KOPT-K1 (cell line): ENCODE results near the gene MT1X.
"Not testable (repeated sequence)": the region's sequence is repeated elsewhere in the genome, so short reads cannot be mapped to it uniquely, and the experiment has no call there.

ENCODE experiments used
- H3K27ac ChIP-seq: fragments of 200-600 bp; sonication (generic); 2 replicates; pipeline ENCODE4 v1.5.1; 2016; ENCODE audit warnings: antibody characterized with exemption, mild to moderate bottlenecking, low read depth, low read length; ENCODE audit not compliant: poor library complexity, severe bottlenecking
- H3K36me3 ChIP-seq: fragments of 200-600 bp; sonication (generic); 2 replicates; pipeline ENCODE4 v1.5.1; 2017; ENCODE audit warnings: antibody characterized with exemption, mild to moderate bottlenecking, low read length, moderate library complexity; ENCODE audit not compliant: insufficient read depth
- H3K9me3 ChIP-seq: fragments of 200-600 bp; sonication (generic); 2 replicates; pipeline ENCODE4 v1.5.1; 2017; ENCODE audit warnings: antibody characterized with exemption, low read length, mild to moderate bottlenecking; ENCODE audit not compliant: insufficient read depth, poor library complexity, severe bottlenecking

MT1X gene

GRCh38 chr16:56645838-56646237 lies 36.4 kb upstream of the MT1X start:
- H3K36me3 ChIP-seq: no peaks in the 10 kb centered on the region
- no peak overlapping the region for H3K27ac ChIP-seq
- H3K9me3 ChIP-seq: no peaks in the 10 kb centered on the region

GRCh38 chr16:56647641-56648431 lies 34.4 kb upstream of the MT1X start:
- H3K9me3 ChIP-seq: no peaks in the 10 kb centered on the region

GRCh38 chr16:56649271-56649670 lies 33.0 kb upstream of the MT1X start:
- H3K27ac ChIP-seq: no peak overlapping the region
- no peaks in the 10 kb centered on the region for H3K36me3 ChIP-seq
- no peaks in the 10 kb centered on the region for H3K9me3 ChIP-seq

More at GRCh38 chr16:56647641-56648431, 34.4 kb upstream of the MT1X start:
- no peak overlapping the region for H3K27ac ChIP-seq
- no peaks in the 10 kb centered on the region for H3K36me3 ChIP-seq

GRCh38 chr16:56649820-56650219 lies 32.5 kb upstream of the MT1X start:
- Histone ChIP-seq H3K27ac (no peak overlapping the region), H3K9me3 (no peaks in the 10 kb centered on the region), H3K36me3 (no peaks in the 10 kb centered on the region)

DNA sequence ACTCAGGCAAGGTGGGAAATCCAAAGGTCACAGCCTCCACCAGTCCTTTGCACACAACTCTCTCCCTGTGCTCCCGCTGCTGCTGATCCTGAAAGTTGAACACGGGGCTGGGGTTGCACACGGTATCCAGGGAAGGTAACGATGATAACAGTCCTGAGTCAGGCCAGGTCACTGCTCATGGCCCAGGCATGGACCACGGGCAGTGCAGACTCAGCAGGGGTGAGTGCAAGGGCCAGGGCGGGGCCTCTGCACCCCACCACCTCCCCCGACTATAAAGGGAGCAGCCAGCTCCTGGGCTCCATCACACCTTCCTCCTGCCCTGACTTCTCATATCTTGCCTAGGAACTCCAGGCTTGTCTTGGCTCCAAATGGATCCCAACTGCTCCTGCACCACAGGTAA lies 30.7 kb upstream of the MT1X start, which contains the start of gene MT1B:
Gene MT1B, plus strand, starts transcription at position 301 of the 400 bp plus-strand sequence. Its CDS starts 68 bp downstream, at position 369.
- no peak within 1 kb of the TSS for H3K27ac ChIP-seq
- H3K36me3 ChIP-seq: no peaks in the 10 kb centered on the region
- no peaks in the 10 kb centered on the region for H3K9me3 ChIP-seq

DNA sequence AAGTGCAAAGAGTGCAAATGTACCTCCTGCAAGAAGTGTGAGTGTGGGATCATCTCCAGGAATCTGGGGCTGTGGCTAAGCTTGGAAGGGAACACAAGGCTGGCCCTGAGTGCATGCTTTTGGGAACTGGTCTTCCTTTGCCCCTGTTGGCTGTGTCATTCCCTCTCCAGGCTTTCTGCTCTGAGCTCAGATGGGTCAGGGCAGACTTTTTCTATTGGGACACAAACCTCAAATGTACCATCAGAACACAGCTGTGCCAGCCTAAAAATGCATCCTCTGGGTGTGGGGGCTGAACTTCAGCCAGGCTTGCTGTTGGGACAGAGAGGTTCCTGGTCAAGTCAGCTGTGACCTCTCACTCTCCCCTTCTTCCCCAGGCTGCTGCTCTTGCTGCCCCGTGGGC lies 29.7 kb upstream of the MT1X start:
- no peak overlapping the region for H3K27ac ChIP-seq

DNA sequence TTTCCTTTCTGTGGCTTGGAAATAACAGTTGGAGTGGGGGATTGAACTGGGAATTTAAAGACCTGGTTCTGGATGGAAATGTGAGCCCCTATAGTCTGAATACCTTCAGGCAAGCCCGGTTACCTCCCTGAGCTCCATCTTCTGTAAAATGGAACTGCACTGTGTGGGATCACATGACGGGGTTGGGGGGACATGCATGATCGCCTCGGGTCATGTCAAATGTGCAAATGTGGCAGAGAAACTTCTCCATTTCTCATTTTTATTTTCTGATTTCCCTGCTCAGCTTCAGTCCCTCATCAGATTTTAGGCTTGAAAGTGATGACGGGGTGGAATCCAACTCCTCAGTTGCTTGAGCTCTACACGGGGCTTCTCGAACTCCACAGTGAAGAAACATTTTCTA lies 29.1 kb upstream of the MT1X start:
- Histone ChIP-seq H3K9me3 (no peaks in the 10 kb centered on the region), H3K27ac (no peak overlapping the region), H3K36me3 (no peaks in the 10 kb centered on the region)

More for the DNA sequence above, 29.7 kb upstream of the MT1X start:
- H3K9me3 ChIP-seq: no peaks in the 10 kb centered on the region
- H3K36me3 ChIP-seq: no peaks in the 10 kb centered on the region

DNA sequence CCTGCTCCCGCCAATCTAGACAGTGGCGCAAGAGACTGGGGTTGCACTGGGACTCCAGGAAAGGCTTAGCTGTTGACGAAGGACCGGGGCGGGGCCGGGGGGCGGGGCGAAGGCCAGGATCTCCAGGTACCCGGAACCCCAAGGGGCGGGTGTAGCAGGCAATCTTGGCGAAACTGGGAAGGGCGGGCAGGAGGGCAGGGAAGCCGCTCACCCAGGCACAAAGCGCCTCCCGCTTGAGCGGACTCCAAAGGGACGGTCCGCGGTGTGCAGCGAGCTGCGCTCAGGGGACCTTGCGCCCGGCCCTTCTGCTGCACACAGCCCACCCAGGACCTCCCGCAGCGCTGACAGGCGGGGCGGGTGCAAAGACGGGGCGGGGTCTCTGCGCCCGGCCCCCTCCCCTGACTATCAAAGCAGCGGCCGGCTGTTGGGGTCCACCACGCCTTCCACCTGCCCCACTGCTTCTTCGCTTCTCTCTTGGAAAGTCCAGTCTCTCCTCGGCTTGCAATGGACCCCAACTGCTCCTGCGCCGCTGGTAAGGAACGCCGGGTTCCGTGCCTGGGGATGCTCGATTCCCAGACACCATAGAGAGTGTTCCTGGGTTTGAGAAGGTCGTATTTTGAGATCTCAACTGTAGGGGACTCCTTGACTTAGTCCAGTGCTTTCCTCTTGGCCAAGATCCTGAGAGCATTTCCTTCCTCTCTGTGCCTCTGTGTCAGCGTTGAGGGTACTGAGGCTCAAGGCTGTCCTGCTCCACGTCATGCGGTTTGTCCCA lies 24.5 kb upstream of the MT1X start, which contains the start of gene MT1F:
Gene MT1F, plus strand, starts transcription at position 405 of the 772 bp plus-strand sequence. Its CDS starts 100 bp downstream, at position 505.
- H3K27ac ChIP-seq: no peak within 1 kb of the TSS
- H3K36me3 ChIP-seq: no peaks in the 10 kb centered on the region
- H3K9me3 ChIP-seq: no peaks in the 10 kb centered on the region

- H3K27ac ChIP-seq: no peak overlapping the region
- H3K36me3 ChIP-seq: no peaks in the 10 kb centered on the region
- no peaks in the 10 kb centered on the region for H3K9me3 ChIP-seq
These were observed 23.9 kb upstream of the MT1X start for GRCh38 chr16:56658327-56658875.

DNA sequence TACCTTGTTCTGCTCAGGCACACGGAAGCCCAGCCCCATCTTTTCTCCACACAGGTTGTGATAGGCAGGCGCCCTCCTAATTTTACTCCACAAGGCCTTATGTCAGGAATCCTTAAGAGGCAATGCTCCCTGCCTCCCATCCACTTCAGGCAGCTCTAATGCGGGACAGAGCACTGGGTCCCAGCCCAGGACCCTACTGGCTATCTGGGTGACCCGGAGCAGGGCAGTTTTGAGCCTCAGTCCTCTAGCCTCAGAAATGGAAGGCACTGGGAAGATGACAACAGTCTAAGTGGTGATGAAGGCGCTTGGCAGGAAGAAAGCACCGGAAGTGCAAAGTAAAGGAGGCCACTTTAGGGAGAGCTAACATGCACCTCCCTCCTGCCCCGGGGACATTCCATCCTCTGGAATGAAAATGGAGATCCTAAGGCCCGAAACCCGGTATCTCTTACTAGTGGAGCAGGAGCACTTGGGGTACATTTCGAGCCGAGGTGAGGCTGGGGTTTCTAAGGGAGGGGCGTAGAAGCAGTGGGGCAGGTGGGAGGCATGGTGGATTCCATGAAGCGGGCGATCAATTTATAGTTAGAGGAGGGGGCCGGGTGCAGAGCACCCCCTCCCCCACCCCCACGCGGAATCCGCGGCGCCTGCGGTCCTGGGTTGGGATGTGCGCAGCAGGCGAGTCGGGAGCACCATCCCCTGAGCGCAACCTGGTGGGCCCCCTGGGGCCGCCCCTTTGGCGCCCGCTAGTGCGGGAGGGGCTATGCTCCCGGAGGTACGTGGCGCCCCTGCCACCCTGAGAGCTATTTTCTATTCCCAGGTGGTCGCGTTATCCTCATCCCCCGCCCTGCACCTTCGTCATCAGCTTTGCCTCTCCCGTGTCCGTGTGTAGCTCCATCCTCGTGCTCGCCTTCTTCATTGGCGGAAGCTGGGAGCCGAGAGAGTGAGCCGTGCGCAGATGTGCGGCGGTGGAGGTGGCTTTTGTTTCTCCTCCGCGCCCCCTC lies 19.6 kb upstream of the MT1X start:
- no peaks in the 10 kb centered on the region for H3K36me3 ChIP-seq
- H3K27ac ChIP-seq: no peak overlapping the region
- H3K9me3 ChIP-seq: no peaks in the 10 kb centered on the region

- H3K36me3 ChIP-seq: no peaks in the 10 kb centered on the region
- no peak overlapping the region for H3K27ac ChIP-seq
- H3K9me3 ChIP-seq: no peaks in the 10 kb centered on the region
These were observed 17.8 kb upstream of the MT1X start for GRCh38 chr16:56664506-56664905.

DNA sequence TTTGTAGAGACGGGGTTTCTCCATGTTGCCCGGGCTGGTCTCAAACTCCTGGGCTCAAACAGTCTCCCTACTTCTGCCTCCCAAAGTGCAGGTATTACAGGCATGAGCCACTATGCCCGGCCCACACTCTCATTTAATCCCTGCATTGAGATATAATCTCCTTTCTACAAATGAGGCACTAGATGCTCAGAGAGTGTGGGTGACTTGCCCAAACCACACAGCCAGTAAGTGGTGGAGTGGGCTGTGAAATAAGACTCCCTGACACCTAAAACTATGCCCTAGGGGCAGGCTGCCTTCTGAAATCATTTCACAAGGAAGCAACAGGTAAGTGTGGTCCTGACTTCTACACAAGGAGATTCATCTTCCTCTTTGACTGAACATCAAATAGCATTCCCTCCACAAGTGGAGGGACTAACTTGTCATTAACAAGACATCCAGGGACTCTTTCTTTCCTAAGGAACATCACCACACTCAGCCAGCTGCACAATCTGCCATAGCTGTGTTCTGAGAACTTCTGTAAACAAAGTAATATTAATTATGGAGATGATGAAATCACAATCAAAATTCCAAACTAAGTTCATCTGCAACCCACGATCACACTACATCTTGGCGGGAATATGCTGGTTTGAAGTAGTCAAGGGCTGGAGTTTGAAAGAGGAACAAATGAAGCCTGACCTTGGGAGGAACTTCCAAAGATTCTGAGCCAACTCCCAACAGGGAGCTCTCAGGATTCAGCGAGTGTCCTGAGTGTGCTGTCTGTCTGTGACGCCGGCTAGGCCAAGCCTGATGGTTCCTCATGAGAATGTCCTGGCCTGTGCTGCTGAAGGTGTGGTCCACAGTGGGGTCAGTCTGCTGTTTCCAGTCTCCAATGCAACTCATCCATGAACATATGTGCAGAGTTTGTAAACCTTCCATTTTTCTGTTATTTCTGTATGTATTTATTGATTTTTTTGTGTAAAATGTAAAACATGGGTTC lies 16.7 kb upstream of the MT1X start:
- not testable (repeated sequence) for H3K36me3 ChIP-seq, H3K27ac ChIP-seq

More for the DNA sequence above, 16.7 kb upstream of the MT1X start:
- not testable (repeated sequence) for H3K9me3 ChIP-seq
